GM18520 (cell line): ENCODE measurements around the gene AKIP1.

Experiments
- ATAC-seq: cut with Tn5 transposase; IDR thresholded peaks from one replicate; pipeline ENCODE4 v1.9.1; 2021; ENCODE audit not compliant: unreplicated experiment

The AKIP1 gene

DNA sequence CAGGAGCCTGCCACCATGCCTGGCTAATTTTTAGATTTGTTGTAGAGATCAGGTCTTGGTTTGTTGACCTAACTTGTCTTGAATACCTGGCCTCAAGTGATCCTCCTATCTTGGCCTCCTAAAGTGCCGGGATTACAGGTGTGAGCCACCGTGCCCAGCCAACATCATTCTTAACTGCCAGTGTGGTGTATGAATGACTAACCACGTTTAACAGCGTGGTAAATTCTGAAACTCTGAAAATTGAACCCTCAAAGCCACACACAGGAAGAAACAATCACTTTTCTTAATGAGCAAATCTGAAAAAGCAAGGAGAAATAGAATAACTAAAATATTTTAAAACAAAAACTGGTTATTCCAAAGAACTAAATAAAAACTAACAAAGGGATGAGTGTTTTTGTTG, 45.9 kb downstream of the AKIP1 start:
- ATAC-seq, result no peak

DNA sequence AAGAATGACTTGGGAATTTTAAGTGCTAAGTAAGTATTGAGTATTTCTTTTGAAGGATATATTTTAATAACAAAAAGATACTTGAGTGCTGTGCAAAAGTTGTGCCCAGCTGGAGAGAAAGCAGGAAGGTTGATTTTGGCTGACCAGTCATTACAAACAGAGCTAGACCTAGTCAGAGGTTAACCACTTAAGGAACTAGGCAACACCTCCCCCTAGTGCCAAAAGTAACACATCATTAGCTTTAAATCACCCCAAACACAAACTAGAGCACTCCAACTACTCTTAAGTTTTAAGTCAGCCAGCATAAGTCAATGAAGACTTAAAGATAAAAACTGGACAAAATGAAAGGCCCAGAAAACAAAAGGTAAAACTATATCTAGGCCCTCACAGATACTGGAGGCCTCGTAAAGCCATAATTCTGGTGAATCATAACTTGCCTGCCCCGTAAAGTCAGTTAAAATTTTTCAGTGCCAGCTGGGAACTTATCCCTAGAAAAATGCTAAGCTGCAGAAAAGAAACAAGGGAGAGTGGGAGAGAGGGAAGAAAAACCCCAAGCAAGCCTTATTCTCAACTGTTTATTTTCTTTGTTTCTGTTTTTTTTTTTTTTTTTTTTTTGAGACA, 48.7 kb downstream of the AKIP1 start:
- peak; percentile 37 for ATAC-seq

DNA sequence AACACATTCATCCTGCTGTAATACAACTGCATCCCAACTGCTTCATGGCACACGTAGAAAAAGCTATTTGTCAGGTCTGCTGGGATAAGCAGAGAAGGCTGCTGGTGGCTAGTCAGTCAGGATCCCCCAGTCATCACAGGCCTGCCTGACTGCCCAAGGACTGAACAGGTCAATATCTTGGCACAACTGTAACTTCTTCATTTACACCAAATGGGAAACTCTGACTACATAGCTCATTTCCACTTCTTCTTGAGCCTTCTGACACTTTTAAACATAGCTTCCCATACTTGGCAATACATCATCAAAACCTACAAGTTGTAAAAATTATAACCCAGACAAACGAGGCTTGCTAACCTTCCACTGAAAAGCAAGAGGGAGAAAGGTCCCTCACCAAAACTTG, 50.4 kb downstream of the AKIP1 start:
- ATAC-seq, result no peak

DNA sequence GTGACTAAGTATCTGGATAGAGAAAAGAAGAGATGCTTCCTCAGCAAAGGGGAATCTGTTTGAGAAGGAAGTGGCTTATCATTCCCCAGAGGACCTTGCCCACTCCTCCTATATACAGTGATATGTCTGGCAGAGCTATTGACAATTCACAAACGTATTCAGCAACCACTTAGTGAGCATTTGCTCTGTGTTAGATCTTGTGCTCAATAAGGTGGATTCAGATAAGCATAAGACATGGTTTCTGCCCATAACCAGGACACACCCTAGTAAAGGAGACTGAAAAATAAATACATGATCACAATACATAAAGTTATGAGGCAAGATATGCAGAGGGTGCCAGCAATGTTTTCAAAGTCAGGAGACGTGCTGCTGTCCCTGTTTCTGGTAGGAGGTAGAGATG, 51.9 kb downstream of the AKIP1 start:
- no peak for ATAC-seq

DNA sequence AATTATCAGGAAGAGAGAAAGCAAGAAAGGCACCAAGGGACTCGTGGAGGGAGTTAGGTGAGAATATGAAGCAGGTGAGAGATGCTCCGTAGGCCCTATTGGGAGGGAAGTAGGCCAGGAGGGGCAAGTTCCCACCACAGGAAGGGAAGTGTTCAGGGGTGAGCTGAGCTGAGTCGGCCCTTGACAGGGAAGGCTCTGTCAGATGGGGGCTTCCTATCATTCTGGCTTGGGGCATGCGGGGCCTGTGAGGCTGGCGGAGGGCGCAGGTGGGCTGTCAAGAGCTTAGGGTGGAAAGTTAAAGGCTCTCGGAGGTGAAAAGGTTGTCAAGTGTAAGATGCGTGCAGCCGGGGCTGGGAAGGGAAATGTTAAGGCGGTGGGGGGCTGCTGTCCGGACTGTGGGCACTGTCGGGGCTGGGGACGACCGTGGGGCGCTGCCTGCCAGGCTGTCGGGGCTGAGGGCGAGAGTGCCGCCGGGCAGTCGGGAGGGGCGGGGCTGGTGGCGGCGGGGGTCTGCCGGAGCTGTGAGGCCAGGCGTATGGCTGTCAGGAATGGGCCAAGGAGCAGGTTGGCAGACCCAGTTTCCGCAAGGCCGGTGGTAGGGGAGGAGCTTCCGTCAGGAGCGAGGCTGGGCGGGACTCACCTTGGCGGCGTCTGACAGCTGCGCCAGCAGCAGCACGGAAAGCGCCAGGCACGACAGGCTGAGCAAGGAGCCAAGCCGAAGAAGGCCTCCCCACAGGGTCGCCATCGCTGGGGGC, 52.8 kb downstream of the AKIP1 start:
- ATAC-seq, result peak; percentile 38

DNA sequence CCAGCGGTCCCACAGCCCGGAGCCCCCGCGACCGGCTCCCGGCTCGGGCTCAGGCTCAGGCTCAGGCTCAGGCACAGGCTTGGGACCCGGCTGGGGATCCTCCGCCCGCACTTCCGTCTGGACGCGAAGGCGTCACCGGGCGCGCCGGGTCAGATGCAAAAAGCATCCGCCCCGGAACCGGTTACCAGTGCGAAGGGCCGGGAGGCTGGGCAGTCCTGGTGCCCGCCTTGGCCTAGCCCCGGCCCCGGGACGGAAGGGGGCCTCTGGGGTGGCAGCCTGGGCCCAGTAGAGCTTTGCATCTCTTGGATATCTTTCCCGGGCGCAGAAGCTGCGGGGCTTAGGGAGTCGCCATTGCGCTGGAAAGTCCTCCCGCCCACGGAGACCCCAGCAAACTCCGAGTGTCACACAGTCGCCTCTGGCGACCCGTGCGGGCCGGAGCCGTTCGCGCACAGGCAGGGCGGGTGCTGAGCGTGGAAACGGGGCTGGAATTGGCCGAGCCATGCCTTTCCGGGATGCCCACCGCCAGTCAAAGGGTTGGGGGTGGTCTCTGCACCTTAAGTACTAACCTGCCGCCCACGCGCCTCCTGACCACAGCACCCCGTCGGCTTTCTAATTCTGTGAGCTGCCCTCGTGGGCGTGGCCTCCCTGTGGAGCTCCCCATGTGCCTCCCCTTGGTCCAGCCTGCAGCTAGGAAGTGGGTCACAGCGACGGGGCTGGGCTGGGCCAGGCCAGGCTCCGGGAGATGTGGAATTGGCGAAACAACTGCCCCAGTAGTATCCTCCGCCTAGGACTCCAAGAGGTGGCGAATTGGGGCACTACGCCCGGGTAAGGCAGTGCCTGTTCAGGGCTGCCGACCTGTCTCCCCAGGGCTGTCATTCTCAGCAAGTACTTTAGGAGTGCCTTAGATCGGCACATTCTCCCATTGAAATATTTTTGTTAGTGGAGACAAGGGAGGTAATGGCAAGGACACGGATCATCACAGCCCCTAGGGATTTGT, 53.6 kb downstream of the AKIP1 start, which contains the start of gene TMEM9B:
TMEM9B (minus strand) TSS at position 119 of the 997 bp plus-strand sequence. CDS start 129 bp downstream, outside the sequence.
- peak; percentile 73 for ATAC-seq

DNA sequence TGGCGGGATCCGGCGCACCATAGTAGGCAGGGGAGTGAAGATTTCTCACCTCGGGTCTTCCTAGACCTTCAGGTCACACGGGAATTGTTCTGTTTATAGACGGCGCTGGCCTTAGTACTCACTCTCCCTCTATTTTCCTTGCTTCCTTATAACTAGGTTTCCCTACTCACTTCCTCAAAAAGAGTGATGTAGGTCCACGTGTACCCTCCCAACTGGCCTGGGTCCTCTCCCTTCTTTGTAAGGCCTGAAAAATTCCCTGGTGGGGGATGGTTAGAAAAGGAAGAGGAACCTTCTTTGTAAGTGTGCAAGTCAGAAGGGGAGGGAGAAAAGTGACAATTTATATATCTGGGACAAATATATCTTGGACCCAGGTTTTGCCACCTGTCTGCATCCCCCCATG, 56.2 kb downstream of the AKIP1 start:
- no peak for ATAC-seq
